ENCODE results near the gene CHRNA5. TPM values are rescaled to one million over a fixed set of nuclear protein-coding genes. Genes with fewer than 3 reads are reported as not detected.

Gene CHRNA5
- polyA plus RNA-seq, 3 donors: 0.19 TPM; not detected in 2

DNA sequence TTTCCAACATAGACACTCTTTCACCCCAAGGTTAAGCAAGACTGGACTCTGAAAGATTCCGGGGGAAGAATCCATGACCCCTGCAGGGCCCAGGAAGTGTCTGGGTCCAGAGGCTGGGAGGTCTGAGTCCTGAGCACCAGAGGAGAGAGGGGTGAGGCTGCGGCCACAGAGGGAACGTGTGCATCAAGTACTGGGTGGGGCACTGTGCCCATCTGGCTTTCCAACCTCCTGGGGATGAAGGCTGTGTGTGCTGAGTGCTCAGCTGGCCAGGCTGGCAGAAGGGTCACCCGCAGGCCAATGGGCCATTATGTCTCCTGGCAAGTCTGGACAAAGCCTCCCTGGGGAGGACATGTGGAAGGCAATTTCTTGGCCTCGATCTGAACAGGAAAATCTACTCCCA, 52.2 kb downstream of the CHRNA5 start:
- Histone ChIP-seq H3K4me1 (ENCODE audit: control insufficient read depth in 1 of 2, insufficient read depth in 2 of 2, low read length in 2 of 2) (no peaks in the 10 kb centered on the region), H3K4me3 (replicated peaks in 1 of 3; ENCODE audit: low read depth in 2 of 3, low read length in 3 of 3) (no peak overlapping the region), H3K9ac (ENCODE audit: insufficient read depth, low read length, poor library complexity, severe bottlenecking) (no peak overlapping the region), H3K27ac (ENCODE audit: low read depth in 1 of 2, low read length in 2 of 2) (no peak overlapping the region), H3K27me3 (ENCODE audit: control insufficient read depth in 2 of 2, insufficient read depth in 2 of 2, low read length in 2 of 2) (peaks cover 27 to 38% of the 10 kb centered on the region in 2 donors), H4K20me1 (ENCODE audit: insufficient read depth, low read length) (no peaks in the 10 kb centered on the region), H3K79me2 (ENCODE audit: insufficient read depth, low read length) (no peaks in the 10 kb centered on the region), H2AFZ (ENCODE audit: insufficient read depth, low read depth, low read length, poor library complexity, severe bottlenecking) (no peak overlapping the region), H3K4me2 (replicated peaks; ENCODE audit: extremely low read depth, low read length, poor library complexity, severe bottlenecking) (no peak overlapping the region), H3K36me3 (replicated peaks in 1 of 2; ENCODE audit: control insufficient read depth in 1 of 2, insufficient read depth in 2 of 2, low read length in 2 of 2) (no peaks in the 10 kb centered on the region), H3K9me3 (replicated peaks in 1 of 2; ENCODE audit: control insufficient read depth in 1 of 2, insufficient read depth in 1 of 2, low read length in 2 of 2) (peaks cover 0 to 6% of the 10 kb centered on the region in 2 donors)
- H3K36me3 Mint-ChIP-seq: peaks cover 0 to 6% of the 10 kb centered on the region in 2 donors
- H3K9me3 Mint-ChIP-seq: peaks cover 0 to 5% (median 2%) of the 10 kb centered on the region in 7 donors
- intact Hi-C loops (cut with micrococcal nuclease): no loop called here
- 100% methylated on average over 3 of the region's 5 CpGs for whole genome bisulfite sequencing (ENCODE audit: insufficient coverage)
- TF ChIP-seq, protein P1, sequence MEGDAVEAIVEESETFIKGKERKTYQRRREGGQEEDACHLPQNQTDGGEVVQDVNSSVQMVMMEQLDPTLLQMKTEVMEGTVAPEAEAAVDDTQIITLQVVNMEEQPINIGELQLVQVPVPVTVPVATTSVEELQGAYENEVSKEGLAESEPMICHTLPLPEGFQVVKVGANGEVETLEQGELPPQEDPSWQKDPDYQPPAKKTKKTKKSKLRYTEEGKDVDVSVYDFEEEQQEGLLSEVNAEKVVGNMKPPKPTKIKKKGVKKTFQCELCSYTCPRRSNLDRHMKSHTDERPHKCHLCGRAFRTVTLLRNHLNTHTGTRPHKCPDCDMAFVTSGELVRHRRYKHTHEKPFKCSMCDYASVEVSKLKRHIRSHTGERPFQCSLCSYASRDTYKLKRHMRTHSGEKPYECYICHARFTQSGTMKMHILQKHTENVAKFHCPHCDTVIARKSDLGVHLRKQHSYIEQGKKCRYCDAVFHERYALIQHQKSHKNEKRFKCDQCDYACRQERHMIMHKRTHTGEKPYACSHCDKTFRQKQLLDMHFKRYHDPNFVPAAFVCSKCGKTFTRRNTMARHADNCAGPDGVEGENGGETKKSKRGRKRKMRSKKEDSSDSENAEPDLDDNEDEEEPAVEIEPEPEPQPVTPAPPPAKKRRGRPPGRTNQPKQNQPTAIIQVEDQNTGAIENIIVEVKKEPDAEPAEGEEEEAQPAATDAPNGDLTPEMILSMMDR (IDR thresholded peaks at IDR 0.05): no peak
- peaks cover 37 to 40% (median 40%) of the 10 kb centered on the region in 3 donors for H3K27me3 Mint-ChIP-seq (ENCODE audit: low read depth in 3 of 3)
- H3K4me3 Mint-ChIP-seq: no peak overlapping the region
- DNase-seq: no peak
- no peak overlapping the region for H3K27ac Mint-ChIP-seq
- H3K4me1 Mint-ChIP-seq: peaks cover 12% of the 10 kb centered on the region

GRCh38 chr15:78618064-78618463, 52.7 kb downstream of the CHRNA5 start:
- peaks cover 12% of the 10 kb centered on the region for H3K4me1 Mint-ChIP-seq
- TF ChIP-seq, protein P1 (IDR thresholded peaks at IDR 0.05): no peak
- Histone ChIP-seq H4K20me1 (ENCODE audit: insufficient read depth, low read length) (no peaks in the 10 kb centered on the region), H2AFZ (ENCODE audit: insufficient read depth, low read depth, low read length, poor library complexity, severe bottlenecking) (peak overlapping the region; percentile 10), H3K36me3 (replicated peaks in 1 of 2; ENCODE audit: control insufficient read depth in 1 of 2, insufficient read depth in 2 of 2, low read length in 2 of 2) (no peaks in the 10 kb centered on the region), H3K9ac (ENCODE audit: insufficient read depth, low read length, poor library complexity, severe bottlenecking) (no peak overlapping the region), H3K27ac (ENCODE audit: low read depth in 1 of 2, low read length in 2 of 2) (no peak overlapping the region), H3K79me2 (ENCODE audit: insufficient read depth, low read length) (no peaks in the 10 kb centered on the region), H3K4me3 (replicated peaks in 1 of 3; ENCODE audit: low read depth in 2 of 3, low read length in 3 of 3) (no peak overlapping the region), H3K4me2 (replicated peaks; ENCODE audit: extremely low read depth, low read length, poor library complexity, severe bottlenecking) (no peak overlapping the region), H3K4me1 (ENCODE audit: control insufficient read depth in 1 of 2, insufficient read depth in 2 of 2, low read length in 2 of 2) (no peaks in the 10 kb centered on the region), H3K27me3 (ENCODE audit: control insufficient read depth in 2 of 2, insufficient read depth in 2 of 2, low read length in 2 of 2) (peaks cover 27 to 41% of the 10 kb centered on the region in 2 donors), H3K9me3 (replicated peaks in 1 of 2; ENCODE audit: control insufficient read depth in 1 of 2, insufficient read depth in 1 of 2, low read length in 2 of 2) (peaks cover 0 to 6% of the 10 kb centered on the region in 2 donors)
- H3K36me3 Mint-ChIP-seq: peaks cover 0 to 6% of the 10 kb centered on the region in 2 donors
- H3K4me3 Mint-ChIP-seq: no peak overlapping the region
- peaks cover 43 to 45% (median 45%) of the 10 kb centered on the region in 3 donors for H3K27me3 Mint-ChIP-seq (ENCODE audit: low read depth in 3 of 3)
- no peak overlapping the region for H3K27ac Mint-ChIP-seq
- DNase-seq: no peak
- 87% methylated on average over 7 of the region's 8 CpGs for WGBS (ENCODE audit: insufficient coverage)
- peaks cover 0 to 5% (median 2%) of the 10 kb centered on the region in 7 donors for H3K9me3 Mint-ChIP-seq
- intact Hi-C loops (cut with micrococcal nuclease): loop anchor here (2.0 kb wide), 2 partner anchors 91 to 133 kb away; no protein-coding TSS in a partner anchor

All from CD14-positive monocyte (primary cell).